HEK293 (cell line): ENCODE data around the gene LMO2.

Experiments used
- FEZF1 ChIP-seq: fragments of 450-650 bp; formaldehyde crosslinking; IDR thresholded peaks from 2 replicates; pipeline ENCODE4 v1.5.1; 2016; ENCODE audit warnings: missing biosample characterization, missing genetic modification characterization
- HOXA7 ChIP-seq: sonication (generic); formaldehyde crosslinking; IDR thresholded peaks from 2 replicates; pipeline ENCODE4 v1.8.1; 2022; ENCODE audit warnings: missing genetic modification reagents, borderline replicate concordance
- ZBTB21 ChIP-seq: fragments of 450-650 bp; formaldehyde crosslinking; IDR thresholded peaks from 2 replicates; pipeline ENCODE4 v1.5.1; 2017; ENCODE audit warnings: missing biosample characterization, missing genetic modification characterization
- ZFP69B ChIP-seq: fragments of 450-650 bp; formaldehyde crosslinking; IDR thresholded peaks from 2 replicates; pipeline ENCODE4 v1.5.1; 2016; ENCODE audit warnings: missing biosample characterization, missing genetic modification characterization
- ZNF138 ChIP-seq: fragments of 450-650 bp; formaldehyde crosslinking; IDR thresholded peaks from 2 replicates; pipeline ENCODE4 v1.5.1; 2016; ENCODE audit warnings: missing biosample characterization, missing genetic modification characterization, borderline replicate concordance
- ZNF140 ChIP-seq: fragments of 450-650 bp; formaldehyde crosslinking; IDR thresholded peaks from 2 replicates; pipeline ENCODE4 v1.5.1; 2016; ENCODE audit warnings: missing biosample characterization, missing genetic modification characterization
- ZNF174 ChIP-seq: fragments of 450-650 bp; formaldehyde crosslinking; IDR thresholded peaks from 2 replicates; pipeline ENCODE4 v1.5.0; 2017; ENCODE audit warnings: missing biosample characterization, mild to moderate bottlenecking, missing genetic modification characterization
- ZNF19 ChIP-seq: fragments of 450-650 bp; formaldehyde crosslinking; IDR thresholded peaks from 2 replicates; pipeline ENCODE4; 2016; ENCODE audit warnings: missing biosample characterization, missing genetic modification characterization, low read depth
- ZNF23 ChIP-seq: fragments of 450-650 bp; formaldehyde crosslinking; IDR thresholded peaks from 2 replicates; pipeline ENCODE4 v1.5.1; 2016; ENCODE audit warnings: missing biosample characterization, missing genetic modification characterization, borderline replicate concordance
- ZNF24 ChIP-seq: fragments of 450-650 bp; formaldehyde crosslinking; IDR thresholded peaks from 2 replicates; pipeline ENCODE4 v1.5.1; 2016; ENCODE audit warnings: missing biosample characterization, missing genetic modification characterization
- ZNF274 ChIP-seq, 2 experiments: fragments of 200-500 bp in 1 of 2; fragments of 450-650 bp in 1 of 2; sonication (Bioruptor generic) in 1 of 2; formaldehyde crosslinking in 1 of 2; IDR thresholded peaks; 2 replicates each; pipeline versions ENCODE4 v1.5.1 to v1.6.1; 2014 to 2016; ENCODE audit warnings: borderline replicate concordance in 1 of 2, inconsistent platforms in 1 of 2, low read length in 1 of 2, missing biosample characterization in 1 of 2, missing genetic modification characterization in 1 of 2
- ZNF585B ChIP-seq: fragments of 450-650 bp; formaldehyde crosslinking; IDR thresholded peaks from 2 replicates; pipeline ENCODE4 v1.5.1; 2016; ENCODE audit warnings: missing biosample characterization, missing genetic modification characterization
- ZNF596 ChIP-seq: fragments of 450-650 bp; IDR thresholded peaks from 2 replicates; pipeline ENCODE4 v1.5.0; 2018; ENCODE audit warnings: missing biosample characterization, mild to moderate bottlenecking, missing genetic modification characterization, moderate library complexity
- TF ChIP-seq, protein P1 (sequence below): fragments of 450-650 bp; formaldehyde crosslinking; IDR thresholded peaks from 2 replicates; pipeline ENCODE4 v1.5.1; 2016; ENCODE audit warnings: missing biosample characterization, missing genetic modification characterization

GRCh38 chr11:33830903-33831648 is 60.8 kb downstream of the LMO2 start:
- TF ChIP-seq ZNF24 (tag by site-specific recombination) (no peak), ZNF274 (IDR thresholded peaks at IDR 0.05; ENCODE audit: low read length) (no peak), ZNF274 (tag by site-specific recombination; IDR thresholded peaks at IDR 0.05; ENCODE audit: borderline replicate concordance) (no peak), ZNF138 (tag by site-specific recombination) (no peak), ZNF140 (tag by site-specific recombination) (no peak), ZNF174 (no peak), ZNF585B (no peak), ZNF23 (tag by site-specific recombination) (no peak), ZBTB21 (tag by site-specific recombination) (no peak), ZNF596 (tag by site-specific recombination) (no peak), ZFP69B (no peak), FEZF1 (tag by site-specific recombination) (no peak), HOXA7 (CRISPR knock-in tag) (no peak), ZNF19 (tag by site-specific recombination) (no peak)
- TF ChIP-seq, protein P1, sequence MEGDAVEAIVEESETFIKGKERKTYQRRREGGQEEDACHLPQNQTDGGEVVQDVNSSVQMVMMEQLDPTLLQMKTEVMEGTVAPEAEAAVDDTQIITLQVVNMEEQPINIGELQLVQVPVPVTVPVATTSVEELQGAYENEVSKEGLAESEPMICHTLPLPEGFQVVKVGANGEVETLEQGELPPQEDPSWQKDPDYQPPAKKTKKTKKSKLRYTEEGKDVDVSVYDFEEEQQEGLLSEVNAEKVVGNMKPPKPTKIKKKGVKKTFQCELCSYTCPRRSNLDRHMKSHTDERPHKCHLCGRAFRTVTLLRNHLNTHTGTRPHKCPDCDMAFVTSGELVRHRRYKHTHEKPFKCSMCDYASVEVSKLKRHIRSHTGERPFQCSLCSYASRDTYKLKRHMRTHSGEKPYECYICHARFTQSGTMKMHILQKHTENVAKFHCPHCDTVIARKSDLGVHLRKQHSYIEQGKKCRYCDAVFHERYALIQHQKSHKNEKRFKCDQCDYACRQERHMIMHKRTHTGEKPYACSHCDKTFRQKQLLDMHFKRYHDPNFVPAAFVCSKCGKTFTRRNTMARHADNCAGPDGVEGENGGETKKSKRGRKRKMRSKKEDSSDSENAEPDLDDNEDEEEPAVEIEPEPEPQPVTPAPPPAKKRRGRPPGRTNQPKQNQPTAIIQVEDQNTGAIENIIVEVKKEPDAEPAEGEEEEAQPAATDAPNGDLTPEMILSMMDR (tag by site-specific recombination): no peak
